Endometrium (tissue), 2 donors: ENCODE data around the gene PIGX.
"Not testable (repeated sequence)": the region's sequence is repeated elsewhere in the genome, so short reads cannot be mapped to it uniquely, and the experiment has no call there.

Source experiments
- FAIRE-seq: peaks from 2 replicates; lab custom pipeline; 2012; peaks lifted over from hg19 to GRCh38; lab: Jason Lieb, UNC
- donor health status: control.
- donor health status: control.

Gene PIGX

GRCh38 chr3:196706327-196706726, 5.8 kb upstream of the PIGX start:
- no peak for FAIRE-seq

GRCh38 chr3:196706731-196707130, 5.4 kb upstream of the PIGX start:
- no peak for FAIRE-seq

GRCh38 chr3:196707566-196707965, 4.6 kb upstream of the PIGX start:
- FAIRE-seq, result no peak

GRCh38 chr3:196708467-196708866, 3.7 kb upstream of the PIGX start:
- no peak for FAIRE-seq

GRCh38 chr3:196712514-196713413, 587 bp downstream of the PIGX start:
- no peak for FAIRE-seq

- FAIRE-seq, result not testable (repeated sequence)
Measured at GRCh38 chr3:196717162-196717561, 5.0 kb downstream of the PIGX start.

- no peak for FAIRE-seq
Measured at GRCh38 chr3:196721097-196721496, 8.9 kb downstream of the PIGX start.

- no peak for FAIRE-seq
Measured at GRCh38 chr3:196726788-196727675, 14.9 kb downstream of the PIGX start.

GRCh38 chr3:196735751-196736150, 23.6 kb downstream of the PIGX start:
- no peak for FAIRE-seq

- FAIRE-seq, result no peak
Measured at GRCh38 chr3:196736670-196737374, 24.6 kb downstream of the PIGX start.

GRCh38 chr3:196737655-196738054, 25.5 kb downstream of the PIGX start:
- FAIRE-seq, result no peak

- no peak for FAIRE-seq
Measured at GRCh38 chr3:196739671-196740480, 27.7 kb downstream of the PIGX start, which contains the start of gene PAK2. TSS of gene PAK2 (plus strand) at chr3:196739857. CDS start at chr3:196782647, 42,790 bp downstream.

GRCh38 chr3:196740481-196741248, 28.5 kb downstream of the PIGX start:
- FAIRE-seq, result no peak

GRCh38 chr3:196741249-196741889, 29.2 kb downstream of the PIGX start:
- no peak for FAIRE-seq

- not testable (repeated sequence) for FAIRE-seq
Measured at GRCh38 chr3:196743569-196743968, 31.4 kb downstream of the PIGX start.

GRCh38 chr3:196749125-196749524, 36.9 kb downstream of the PIGX start:
- FAIRE-seq, result no peak

GRCh38 chr3:196753201-196753600, 41.0 kb downstream of the PIGX start:
- FAIRE-seq, result no peak

- no peak for FAIRE-seq
Measured at GRCh38 chr3:196754091-196754981, 42.2 kb downstream of the PIGX start.

- FAIRE-seq, result no peak
Measured at GRCh38 chr3:196756732-196757131, 44.6 kb downstream of the PIGX start.
